Endothelial cell of umbilical vein (primary cell): Measurements from ENCODE around the gene RSPH6A. TPM values are rescaled to one million over a fixed set of nuclear protein-coding genes. Genes with fewer than 3 reads are reported as not detected.

ENCODE experiments used
- BruUV-seq: library from RNA; stranded (reverse); fragments of 400-500 nt; replicated peaks from 2 replicates; lab custom pipeline; 2021; lab: Mats Ljungman, UMichigan
- CTCF ChIA-PET: fragments of 300-600, 350-600 bp; sonication (Branson Sonifier 250); formaldehyde crosslinking; loops from one replicate; lab custom pipeline; 2021; ENCODE audit warnings: antibody characterized with exemption, inconsistent platforms; lab: Charles Lee
- POLR2A ChIA-PET: fragments of 300-600, 350-600 bp; sonication (Branson Sonifier 250); formaldehyde crosslinking; loops from one replicate; lab custom pipeline; 2021; ENCODE audit warnings: antibody characterized with exemption, inconsistent platforms; lab: Charles Lee
- DNase-seq: peaks from one replicate; pipeline ENCODE4 v3.0.0-alpha.2; 2011; ENCODE audit warnings: low read depth, low spot score
- FAIRE-seq: peaks from 2 replicates; lab custom pipeline; 2011; peaks lifted over from hg19 to GRCh38; lab: Jason Lieb, UNC
- H2AFZ ChIP-seq: 2 replicates; pipeline ENCODE4 v1.6.0; 2012; ENCODE audit warnings: low read depth, low read length, control low read depth, inconsistent platforms
- H3K27ac ChIP-seq: 2 replicates; pipeline ENCODE4 v1.5.1; 2011; ENCODE audit warnings: low read depth, mild to moderate bottlenecking, control low read depth, low read length, moderate library complexity; ENCODE audit not compliant: insufficient read depth
- H3K27me3 ChIP-seq, 2 experiments: 2 replicates each; pipeline versions ENCODE4 v1.6.0 to v1.6.1; 2011; ENCODE audit warnings: low read length in 2 of 2, mixed read lengths in 1 of 2; ENCODE audit not compliant: control insufficient read depth in 2 of 2, insufficient read depth in 2 of 2
- H3K36me3 ChIP-seq, 2 experiments: 2 replicates in 1 of 2; 3 replicates in 1 of 2; pipeline ENCODE4 v1.5.1; 2011; ENCODE audit warnings: low read length in 2 of 2, mild to moderate bottlenecking in 1 of 2, moderate library complexity in 1 of 2; ENCODE audit not compliant: control insufficient read depth in 2 of 2, insufficient read depth in 2 of 2; ENCODE audit errors: extremely low read depth in 1 of 2
- H3K4me1 ChIP-seq: 3 replicates; pipeline ENCODE4 v1.5.1; 2011; ENCODE audit warnings: mild to moderate bottlenecking, low read length; ENCODE audit not compliant: control insufficient read depth, insufficient read depth; ENCODE audit errors: extremely low read depth
- H3K4me2 ChIP-seq: 2 replicates; pipeline ENCODE4 v1.6.1; 2011; ENCODE audit warnings: low read length, control low read depth, mixed read lengths; ENCODE audit not compliant: insufficient read depth
- H3K4me3 ChIP-seq, 3 experiments: fragments of 200-600 bp in 1 of 3; sonication (generic), shearing (Covaris generic) in 1 of 3; replicated peaks in 1 of 3; 2 replicates each; pipeline ENCODE4 v1.5.1; 2011 to 2016; ENCODE audit warnings: control low read depth in 3 of 3, low read length in 3 of 3, mild to moderate bottlenecking in 2 of 3, inconsistent platforms in 1 of 3, low read depth in 1 of 3, moderate library complexity in 1 of 3; ENCODE audit not compliant: insufficient read depth in 1 of 3
- H3K79me2 ChIP-seq: 2 replicates; pipeline ENCODE4 v1.6.0; 2012; ENCODE audit warnings: low read length, inconsistent platforms; ENCODE audit not compliant: control insufficient read depth, insufficient read depth
- H3K9ac ChIP-seq: replicated peaks from 2 replicates; pipeline ENCODE3; 2011; ENCODE audit warnings: low read length, control low read depth; ENCODE audit not compliant: insufficient read depth; ENCODE audit errors: extremely low read depth
- H3K9me1 ChIP-seq: replicated peaks from 3 replicates; pipeline ENCODE4 v1.6.0; 2011; ENCODE audit warnings: mild to moderate bottlenecking, low read length; ENCODE audit not compliant: control insufficient read depth, insufficient read depth; ENCODE audit errors: extremely low read depth
- H3K9me3 ChIP-seq: replicated peaks from 2 replicates; pipeline ENCODE4 v1.5.1; 2012; ENCODE audit warnings: low read length, inconsistent platforms; ENCODE audit not compliant: control insufficient read depth, insufficient read depth
- H4K20me1 ChIP-seq: replicated peaks from 2 replicates; pipeline ENCODE3; 2011; ENCODE audit warnings: mild to moderate bottlenecking, low read length; ENCODE audit not compliant: control insufficient read depth, insufficient read depth; ENCODE audit errors: extremely low read depth
- EZH2 ChIP-seq: IDR thresholded peaks from 2 replicates; pipeline ENCODE4 v1.6.1; 2012; ENCODE audit warnings: borderline replicate concordance, low read depth, mild to moderate bottlenecking, moderate library complexity, low read length, inconsistent platforms; ENCODE audit not compliant: severe bottlenecking
- FOS ChIP-seq: IDR thresholded peaks from 2 replicates; pipeline ENCODE4 v1.6.1; 2011; ENCODE audit warnings: mild to moderate bottlenecking, low read length, moderate library complexity, borderline replicate concordance; ENCODE audit not compliant: insufficient read depth
- GATA2 ChIP-seq: IDR thresholded peaks from 2 replicates; pipeline ENCODE4 v1.7.0; 2011; ENCODE audit warnings: low read depth, mild to moderate bottlenecking, moderate library complexity, mixed read lengths, low read length; ENCODE audit not compliant: insufficient read length, insufficient read depth
- JUN ChIP-seq: IDR thresholded peaks from 2 replicates; pipeline ENCODE4 v1.6.1; 2011; ENCODE audit warnings: borderline replicate concordance, low read depth; ENCODE audit not compliant: insufficient read length, insufficient read depth
- MYC ChIP-seq: IDR thresholded peaks from one replicate; pipeline ENCODE4 v1.6.1; 2011; ENCODE audit warnings: mild to moderate bottlenecking, low read depth, low read length
- POLR2A ChIP-seq: IDR thresholded peaks from 2 replicates; pipeline ENCODE4 v1.6.1; 2012; ENCODE audit warnings: low read depth, mild to moderate bottlenecking, control low read depth, low read length
- POLR2AphosphoS5 ChIP-seq: IDR thresholded peaks from 2 replicates; pipeline ENCODE4 v1.6.1; 2012; ENCODE audit warnings: low read depth, mild to moderate bottlenecking, control low read depth, low read length, moderate library complexity; ENCODE audit not compliant: insufficient read depth
- dilution Hi-C: fragments of 300-500 bp; cut with MboI; formaldehyde crosslinking; loops from one replicate; pipeline ENCODE4 v1.15.0; 2019; ENCODE audit warnings: low sequenced_read_pairs; ENCODE audit not compliant: extremely low pct_ligation_motif_present
- intact Hi-C: fragments of 100-400 bp; cut with micrococcal nuclease; formaldehyde crosslinking; loops from one replicate; pipeline ENCODE4 v1.10.0; 2022
- polyA plus RNA-seq, 4 experiments: library from polyadenylated mRNA; depleted of rRNA in 3 of 4; stranded (reverse) in 3 of 4; unstranded in 1 of 4; fragments of >200 nt; gene quantifications; 2 replicates each; pipeline versions ENCODE4 v1.2.1 to v1.2.3, GENCODE V29; 2011 to 2012; ENCODE audit warnings: missing spikeins in 1 of 4
- total RNA-seq: library from RNA; stranded (reverse); gene quantifications from 2 replicates; pipeline ENCODE4 v1.2.3, GENCODE V29; 2021
- TF ChIP-seq, protein P1 (sequence below): IDR thresholded peaks from 2 replicates; pipeline ENCODE4 v1.6.1; 2011; ENCODE audit not compliant: insufficient read depth, insufficient read length
- TF ChIP-seq, protein P2 (sequence below), 2 donors: IDR thresholded peaks; 1 replicate in 1 of 2; 2 replicates in 1 of 2; pipeline ENCODE4 v1.5.1; 2011; ENCODE audit warnings: low read length in 2 of 2, mild to moderate bottlenecking in 2 of 2, moderate library complexity in 2 of 2, control low read depth in 1 of 2, inconsistent platforms in 1 of 2, low read depth in 1 of 2; ENCODE audit not compliant: insufficient read depth in 1 of 2; ENCODE audit errors: extremely low read depth in 1 of 2

Gene RSPH6A
- total and polyA plus RNA-seq, 2 donors (not counting 3 experiments of a cell fraction or from before 2014, with no cell fraction given), result 0.03 to 0.62 TPM

DNA sequence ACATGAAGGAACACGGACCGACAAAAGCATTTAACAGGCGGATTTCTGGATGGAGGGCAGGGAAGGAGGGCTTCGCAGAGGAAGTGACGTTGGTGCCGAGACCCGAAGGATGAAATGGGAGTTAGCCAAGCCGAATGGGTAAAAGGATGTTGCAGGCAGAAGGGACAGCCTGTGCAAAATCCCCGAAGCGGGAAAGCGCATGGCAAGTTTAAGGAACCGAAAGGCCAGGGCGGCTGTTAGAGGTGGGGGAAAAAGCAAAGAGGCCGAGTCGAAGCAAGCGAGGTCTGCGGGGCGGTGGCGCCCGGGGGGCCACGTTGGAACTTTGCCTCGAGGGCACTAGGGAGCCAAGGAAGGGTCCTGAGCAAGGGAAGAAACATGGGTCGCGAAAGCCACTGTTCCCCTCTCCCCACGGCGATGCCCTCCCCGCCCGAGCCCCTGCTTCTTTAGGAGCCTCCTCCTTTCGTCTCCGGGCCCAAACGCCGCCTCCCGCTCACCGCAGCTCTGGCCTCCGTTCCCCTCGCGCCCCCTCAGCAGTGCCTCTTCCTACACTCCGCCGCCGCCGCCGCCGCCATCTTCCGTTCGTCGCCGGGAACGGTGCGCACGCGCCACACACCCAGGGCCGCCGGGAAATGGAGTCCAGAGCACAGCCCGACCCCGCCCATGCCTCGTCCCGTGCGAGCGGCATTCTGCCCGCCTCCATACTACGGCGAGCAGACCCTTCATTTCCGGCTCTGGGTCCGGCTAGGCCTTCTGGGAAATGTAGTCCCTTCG is 47.6 kb upstream of the RSPH6A start, which contains the start of gene SYMPK:
SYMPK (minus strand) TSS at position 584 of the 771 bp plus-strand sequence. CDS start 8,652 bp downstream, outside the sequence.
- Histone ChIP-seq H3K27me3 (peaks cover 20 to 22% of the 10 kb centered on the region in 2 experiments), H3K9me1 (no peaks in the 10 kb centered on the region), H3K9me3 (no peaks in the 10 kb centered on the region), H3K4me1 (peaks cover 4% of the 10 kb centered on the region), H3K79me2 (peaks cover 33% of the 10 kb centered on the region), H2AFZ (peak within 1 kb of the TSS; percentile 76), H3K4me3 (peak within 1 kb of the TSS; percentile 49 to 90 (median 86)), H3K36me3 (peaks cover 2 to 6% of the 10 kb centered on the region in 2 experiments), H3K9ac (peak within 1 kb of the TSS; percentile 68), H4K20me1 (no peaks in the 10 kb centered on the region), H3K27ac (peak within 1 kb of the TSS; percentile 53), H3K4me2 (peak within 1 kb of the TSS; percentile 71)
- FAIRE-seq (peak; percentile 100), DNase-seq (peak; percentile 99)
- POLR2A ChIA-PET, result interaction anchor here (0.7 to 0.9 kb wide), 2 partner anchors 92 to 93 kb away, joined by 3 to 7 read pairs; partner anchors contain the start of gene SIX5
- CTCF ChIA-PET, result interaction anchor here (0.8 to 2.6 kb wide), 14 partner anchors 12 to 216 kb away, joined by 3 to 24 read pairs (median 5); partner anchors contain the start of genes IRF2BP1 and SIX5
- intact Hi-C loops, result loop anchor here (1.0 kb wide), 2 partner anchors 21 to 45 kb away; no protein-coding TSS in a partner anchor
- TF ChIP-seq POLR2AphosphoS5, result peak; percentile 87
- peak; percentile 90 for TF ChIP-seq POLR2A
- no peak for TF ChIP-seq GATA2
- TF ChIP-seq MYC, result peak; percentile 2
- TF ChIP-seq FOS, result no peak
- TF ChIP-seq, protein P1, sequence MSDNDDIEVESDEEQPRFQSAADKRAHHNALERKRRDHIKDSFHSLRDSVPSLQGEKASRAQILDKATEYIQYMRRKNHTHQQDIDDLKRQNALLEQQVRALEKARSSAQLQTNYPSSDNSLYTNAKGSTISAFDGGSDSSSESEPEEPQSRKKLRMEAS, result peak; percentile 32
- no peak for TF ChIP-seq JUN
- TF ChIP-seq, protein P2, sequence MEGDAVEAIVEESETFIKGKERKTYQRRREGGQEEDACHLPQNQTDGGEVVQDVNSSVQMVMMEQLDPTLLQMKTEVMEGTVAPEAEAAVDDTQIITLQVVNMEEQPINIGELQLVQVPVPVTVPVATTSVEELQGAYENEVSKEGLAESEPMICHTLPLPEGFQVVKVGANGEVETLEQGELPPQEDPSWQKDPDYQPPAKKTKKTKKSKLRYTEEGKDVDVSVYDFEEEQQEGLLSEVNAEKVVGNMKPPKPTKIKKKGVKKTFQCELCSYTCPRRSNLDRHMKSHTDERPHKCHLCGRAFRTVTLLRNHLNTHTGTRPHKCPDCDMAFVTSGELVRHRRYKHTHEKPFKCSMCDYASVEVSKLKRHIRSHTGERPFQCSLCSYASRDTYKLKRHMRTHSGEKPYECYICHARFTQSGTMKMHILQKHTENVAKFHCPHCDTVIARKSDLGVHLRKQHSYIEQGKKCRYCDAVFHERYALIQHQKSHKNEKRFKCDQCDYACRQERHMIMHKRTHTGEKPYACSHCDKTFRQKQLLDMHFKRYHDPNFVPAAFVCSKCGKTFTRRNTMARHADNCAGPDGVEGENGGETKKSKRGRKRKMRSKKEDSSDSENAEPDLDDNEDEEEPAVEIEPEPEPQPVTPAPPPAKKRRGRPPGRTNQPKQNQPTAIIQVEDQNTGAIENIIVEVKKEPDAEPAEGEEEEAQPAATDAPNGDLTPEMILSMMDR (IDR thresholded peaks at IDR 0.05; ENCODE audit: extremely low read depth in 1 of 2, insufficient read depth in 1 of 2, low read depth in 1 of 2, low read length in 2 of 2), result no peak
- no peak for TF ChIP-seq EZH2
- dilution Hi-C loops, result no loop called here
- TSS peak; percentile 96 for BruUV-seq
